Measurements from ENCODE around the gene IL36B. TPM values are rescaled to one million over a fixed set of nuclear protein-coding genes. Genes with fewer than 3 reads are reported as not detected.

IL36B gene
- polyA plus RNA-seq, 1 donor (not counting 4 experiments of a cell fraction or from before 2014, with no cell fraction given) = 0.21 TPM

DNA sequence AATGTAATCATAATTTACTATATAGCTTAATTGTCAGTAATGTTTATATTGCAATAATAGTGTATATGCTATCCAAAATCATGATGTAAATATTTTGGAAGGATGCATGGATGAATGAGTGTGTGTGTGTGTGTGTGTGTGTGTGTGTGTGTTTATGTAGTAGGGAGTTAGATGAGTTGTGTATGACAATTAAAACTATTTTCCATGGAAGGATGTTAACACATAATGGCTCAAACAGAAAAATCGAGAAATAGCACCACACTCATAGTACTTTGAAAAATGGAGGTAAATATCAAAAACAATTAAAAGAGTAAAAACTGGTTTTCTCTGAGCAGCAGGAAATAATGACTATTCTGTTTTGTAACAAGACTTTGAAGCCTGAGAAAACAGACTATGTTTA lies 55.5 kb downstream of the IL36B start:
- Histone ChIP-seq H3K9ac (ENCODE audit: control insufficient read depth, extremely low read depth, insufficient read depth, low read length) (no peak overlapping the region), H3K27ac (ENCODE audit: control insufficient read depth, insufficient read depth, low read length) (no peak overlapping the region), H2AFZ (ENCODE audit: control insufficient read depth, low read length) (no peak overlapping the region), H4K20me1 (ENCODE audit: control insufficient read depth, extremely low read depth, insufficient read depth, low read length) (no peaks in the 10 kb centered on the region), H3K4me3 (ENCODE audit: control insufficient read depth in 2 of 3, extremely low read depth in 1 of 3, insufficient read depth in 2 of 3, low read depth in 1 of 3, low read length in 3 of 3) (no peak overlapping the region), H3K9me3 (ENCODE audit: control insufficient read depth, low read depth, low read length) (peaks cover 4% of the 10 kb centered on the region), H3K9me1 (ENCODE audit: control insufficient read depth, extremely low read depth, insufficient read depth, low read length) (no peaks in the 10 kb centered on the region), H3K4me1 (ENCODE audit: control insufficient read depth, extremely low read depth, insufficient read depth, low read length) (no peaks in the 10 kb centered on the region), H3K79me2 (ENCODE audit: control insufficient read depth, insufficient read depth, low read length) (no peaks in the 10 kb centered on the region), H3K36me3 (ENCODE audit: control insufficient read depth in 2 of 2, extremely low read depth in 1 of 2, insufficient read depth in 2 of 2, low read length in 2 of 2) (no peaks in the 10 kb centered on the region), H3K4me2 (ENCODE audit: control insufficient read depth, extremely low read depth, insufficient read depth, low read depth, low read length) (no peak overlapping the region), H3K27me3 (ENCODE audit: control insufficient read depth, extremely low read depth, insufficient read depth, low read length) (no peaks in the 10 kb centered on the region)
- no peak for TF ChIP-seq EZH2 (IDR thresholded peaks at IDR 0.05; ENCODE audit: low read length)
- TF ChIP-seq, protein P1, sequence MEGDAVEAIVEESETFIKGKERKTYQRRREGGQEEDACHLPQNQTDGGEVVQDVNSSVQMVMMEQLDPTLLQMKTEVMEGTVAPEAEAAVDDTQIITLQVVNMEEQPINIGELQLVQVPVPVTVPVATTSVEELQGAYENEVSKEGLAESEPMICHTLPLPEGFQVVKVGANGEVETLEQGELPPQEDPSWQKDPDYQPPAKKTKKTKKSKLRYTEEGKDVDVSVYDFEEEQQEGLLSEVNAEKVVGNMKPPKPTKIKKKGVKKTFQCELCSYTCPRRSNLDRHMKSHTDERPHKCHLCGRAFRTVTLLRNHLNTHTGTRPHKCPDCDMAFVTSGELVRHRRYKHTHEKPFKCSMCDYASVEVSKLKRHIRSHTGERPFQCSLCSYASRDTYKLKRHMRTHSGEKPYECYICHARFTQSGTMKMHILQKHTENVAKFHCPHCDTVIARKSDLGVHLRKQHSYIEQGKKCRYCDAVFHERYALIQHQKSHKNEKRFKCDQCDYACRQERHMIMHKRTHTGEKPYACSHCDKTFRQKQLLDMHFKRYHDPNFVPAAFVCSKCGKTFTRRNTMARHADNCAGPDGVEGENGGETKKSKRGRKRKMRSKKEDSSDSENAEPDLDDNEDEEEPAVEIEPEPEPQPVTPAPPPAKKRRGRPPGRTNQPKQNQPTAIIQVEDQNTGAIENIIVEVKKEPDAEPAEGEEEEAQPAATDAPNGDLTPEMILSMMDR (optimal IDR thresholded peaks at IDR 0.05 in 1 of 3, IDR thresholded peaks at IDR 0.05 in 1 of 3, conservative IDR thresholded peaks at IDR 0.05 in 1 of 3; ENCODE audit: extremely low read depth in 1 of 3, insufficient read depth in 2 of 3, low read length in 3 of 3) = no peak
- FAIRE-seq = no peak
- no peak for DNase-seq (ENCODE audit: low read depth, low spot score)
- dilution Hi-C loops (cut with MboI; ENCODE audit: extremely low pct_ligation_motif_present, low sequenced_read_pairs) = no loop called here

DNA sequence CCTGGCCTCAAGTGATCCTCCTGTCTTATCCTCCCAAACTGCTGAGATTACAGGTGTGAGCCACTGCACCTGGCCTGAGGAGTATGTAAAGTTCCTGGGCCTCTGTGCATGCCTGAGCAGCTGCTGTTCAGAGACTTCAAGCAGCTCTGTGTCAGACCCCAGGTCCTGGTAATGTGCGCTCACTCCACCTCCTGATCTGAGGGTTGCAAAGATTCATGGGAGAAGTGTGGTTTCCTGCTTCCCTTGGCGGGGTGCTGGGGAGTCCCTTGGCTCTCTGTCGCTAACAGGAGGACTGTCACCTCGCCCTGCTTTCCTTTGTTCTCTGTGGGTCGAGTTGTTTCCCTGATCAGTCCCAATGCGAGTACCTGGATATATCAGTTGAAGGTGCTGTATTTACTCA lies 56.0 kb downstream of the IL36B start:
- H3K9ac ChIP-seq (ENCODE audit: control insufficient read depth, extremely low read depth, insufficient read depth, low read length) = no peak overlapping the region
- DNase-seq (ENCODE audit: low read depth, low spot score) = no peak
- FAIRE-seq = no peak
- no peaks in the 10 kb centered on the region for H3K4me1 ChIP-seq (ENCODE audit: control insufficient read depth, extremely low read depth, insufficient read depth, low read length)
- H2AFZ ChIP-seq (ENCODE audit: control insufficient read depth, low read length) = no peak overlapping the region
- TF ChIP-seq, protein P1 (optimal IDR thresholded peaks at IDR 0.05 in 1 of 3, IDR thresholded peaks at IDR 0.05 in 1 of 3, conservative IDR thresholded peaks at IDR 0.05 in 1 of 3; ENCODE audit: extremely low read depth in 1 of 3, insufficient read depth in 2 of 3, low read length in 3 of 3) = no peak
- no peak for TF ChIP-seq EZH2 (IDR thresholded peaks at IDR 0.05; ENCODE audit: low read length)
- H3K27me3 ChIP-seq (ENCODE audit: control insufficient read depth, extremely low read depth, insufficient read depth, low read length) = no peaks in the 10 kb centered on the region
- dilution Hi-C loops (cut with MboI; ENCODE audit: extremely low pct_ligation_motif_present, low sequenced_read_pairs) = no loop called here
- H3K36me3 ChIP-seq (ENCODE audit: control insufficient read depth in 2 of 2, extremely low read depth in 1 of 2, insufficient read depth in 2 of 2, low read length in 2 of 2) = no peaks in the 10 kb centered on the region
- no peak overlapping the region for H3K27ac ChIP-seq (ENCODE audit: control insufficient read depth, insufficient read depth, low read length)
- no peak overlapping the region for H3K4me2 ChIP-seq (ENCODE audit: control insufficient read depth, extremely low read depth, insufficient read depth, low read depth, low read length)
- H3K4me3 ChIP-seq (ENCODE audit: control insufficient read depth in 2 of 3, extremely low read depth in 1 of 3, insufficient read depth in 2 of 3, low read depth in 1 of 3, low read length in 3 of 3) = no peak overlapping the region
- peaks cover 4% of the 10 kb centered on the region for H3K9me3 ChIP-seq (ENCODE audit: control insufficient read depth, low read depth, low read length)
- H4K20me1 ChIP-seq (ENCODE audit: control insufficient read depth, extremely low read depth, insufficient read depth, low read length) = no peaks in the 10 kb centered on the region
- no peaks in the 10 kb centered on the region for H3K9me1 ChIP-seq (ENCODE audit: control insufficient read depth, extremely low read depth, insufficient read depth, low read length)
- H3K79me2 ChIP-seq (ENCODE audit: control insufficient read depth, insufficient read depth, low read length) = no peaks in the 10 kb centered on the region
